ENCODE results near the gene TBC1D1. TPM values are rescaled to one million over a fixed set of nuclear protein-coding genes. Genes with fewer than 3 reads are reported as not detected.

Gene TBC1D1
- total RNA-seq, 1 donor from 2014 or later = 131 TPM

GRCh38 chr4:38082021-38082420 lies 191.1 kb downstream of the TBC1D1 start:
- DNase-seq = no peak

DNA sequence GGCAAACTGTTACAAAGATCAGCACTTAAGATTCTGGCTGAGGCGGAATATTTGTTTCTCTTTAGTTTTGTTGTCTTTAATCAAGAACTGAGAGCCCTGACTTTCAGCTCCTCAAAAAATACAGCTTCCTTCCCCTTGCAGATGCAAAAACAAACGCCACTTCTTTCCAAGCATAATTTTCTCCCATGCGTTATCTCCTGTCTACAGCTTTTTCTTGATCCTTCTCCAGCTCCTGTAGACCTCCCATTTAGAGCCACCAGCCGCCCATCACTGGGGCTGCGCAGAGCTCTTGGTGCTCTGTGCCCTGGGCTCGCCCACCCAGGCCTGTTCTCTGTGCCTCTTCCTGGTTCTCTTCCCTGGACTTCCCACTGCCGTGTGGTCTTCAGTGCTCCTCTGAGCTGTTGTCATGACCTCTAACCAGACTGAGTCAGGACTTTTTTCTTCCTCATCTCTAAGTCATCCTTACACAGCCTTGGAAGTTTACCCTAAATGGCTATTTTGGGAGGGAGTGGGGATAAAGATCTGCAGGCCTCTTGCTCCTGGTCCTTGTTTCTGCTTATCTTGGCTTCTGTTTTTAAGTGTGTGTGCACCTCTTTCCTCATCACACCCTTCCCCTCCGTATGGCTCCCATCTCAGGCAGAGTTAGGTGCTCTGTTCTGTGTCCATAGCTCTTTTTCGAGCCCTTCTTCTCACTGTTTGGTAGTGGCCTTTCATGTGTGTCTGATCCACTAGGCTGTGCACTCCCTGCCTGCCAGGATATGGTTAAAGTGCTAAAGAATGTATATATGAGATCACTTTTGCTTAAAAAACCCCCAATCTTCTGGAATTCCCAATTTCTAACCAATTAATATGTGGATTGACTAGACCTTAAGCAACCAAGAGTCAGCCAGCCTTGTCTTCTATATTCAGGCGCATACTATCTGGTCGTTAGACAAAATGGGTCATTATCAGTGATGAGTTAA lies 191.8 kb downstream of the TBC1D1 start:
- DNase-seq = no peak

DNA sequence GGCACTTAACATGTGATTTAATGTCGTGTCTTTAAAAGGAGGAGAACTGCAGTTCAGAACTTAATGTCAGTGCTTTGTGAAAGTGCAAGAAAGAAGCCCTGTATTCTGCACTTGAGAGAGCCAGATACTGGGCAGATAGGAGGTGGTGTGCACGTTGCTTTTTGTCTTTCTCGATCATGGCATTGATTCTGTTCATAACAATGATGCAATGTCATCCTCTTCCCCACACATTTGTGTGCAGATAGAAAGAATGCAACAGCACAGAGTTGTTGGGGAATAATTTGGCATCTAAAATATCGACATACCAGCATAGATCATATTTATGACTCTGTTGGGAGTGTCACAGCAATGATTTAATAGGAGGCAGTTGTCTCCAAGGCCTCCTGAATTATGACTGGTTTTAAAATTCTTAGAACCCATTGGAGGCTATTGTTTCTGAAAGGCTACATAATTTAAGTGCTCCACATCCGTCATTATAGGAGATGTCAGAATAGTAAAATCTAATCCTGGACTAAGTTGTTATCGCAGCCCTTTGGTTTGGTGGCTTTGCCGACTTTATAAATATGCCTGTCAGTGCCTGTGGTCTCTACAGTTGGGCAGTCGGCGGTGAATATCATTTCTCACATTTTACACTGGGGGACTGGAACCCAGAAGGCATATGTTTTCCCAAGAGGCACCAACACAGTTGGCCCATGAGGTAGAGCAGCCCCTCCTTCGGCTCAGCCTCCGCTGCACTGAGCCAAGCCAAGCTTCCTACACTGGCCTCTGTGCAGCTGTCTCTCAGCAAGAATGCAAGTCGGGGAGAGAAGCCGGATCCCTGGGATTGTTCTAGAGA lies 194.2 kb downstream of the TBC1D1 start:
- no peak for DNase-seq

DNA sequence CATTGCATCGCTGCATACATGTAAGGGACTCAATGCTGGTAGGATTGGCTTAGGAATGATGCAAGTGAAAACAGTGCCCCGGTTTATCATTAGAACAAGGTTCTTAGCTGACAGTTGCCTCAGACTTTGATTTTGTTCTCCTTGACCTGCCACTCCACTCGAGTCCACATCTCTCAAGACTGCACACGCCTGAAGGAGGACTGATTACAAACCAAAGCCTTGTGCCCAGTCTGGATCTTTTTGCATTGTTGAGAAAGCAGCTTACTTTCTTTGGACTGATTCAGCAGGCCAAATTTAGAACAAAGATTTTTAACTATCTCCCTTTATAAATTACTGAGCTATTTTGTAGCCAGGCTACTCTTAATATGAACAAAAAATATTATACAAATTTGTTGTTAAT lies 194.9 kb downstream of the TBC1D1 start:
- no peak for DNase-seq

DNA sequence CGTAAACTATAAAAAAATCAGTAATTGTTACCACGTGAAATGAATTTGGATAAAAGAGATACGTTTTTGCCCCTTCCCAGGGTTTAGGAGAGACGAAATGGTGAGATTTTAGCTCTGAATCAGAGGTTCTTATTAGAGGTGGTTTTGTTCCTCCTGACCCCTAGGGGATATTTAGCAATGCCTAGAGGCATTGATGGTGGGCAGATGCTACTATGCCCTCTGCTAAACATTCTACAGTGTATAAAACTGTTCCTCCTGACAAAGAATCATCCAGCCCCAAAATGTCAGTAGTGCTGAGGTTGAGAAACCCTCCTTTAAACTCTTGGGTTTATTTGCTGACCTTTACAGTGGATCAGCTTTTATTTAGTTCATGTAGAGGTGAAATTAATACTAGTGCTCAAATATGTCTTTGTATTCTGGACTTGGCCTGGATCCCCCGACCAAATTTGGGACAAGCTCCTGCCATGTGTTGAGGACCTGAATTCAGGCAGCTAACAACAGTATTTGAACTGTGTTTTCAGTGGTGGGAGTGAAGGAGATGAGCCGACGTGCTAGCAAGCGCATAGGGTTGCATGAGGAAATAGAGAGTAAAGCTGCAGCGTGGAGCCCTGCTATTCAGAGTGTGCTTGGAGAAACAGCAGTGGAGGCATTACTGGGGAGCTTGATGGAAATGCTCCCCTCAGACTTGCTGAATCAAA lies 195.4 kb downstream of the TBC1D1 start:
- DNase-seq = no peak

DNA sequence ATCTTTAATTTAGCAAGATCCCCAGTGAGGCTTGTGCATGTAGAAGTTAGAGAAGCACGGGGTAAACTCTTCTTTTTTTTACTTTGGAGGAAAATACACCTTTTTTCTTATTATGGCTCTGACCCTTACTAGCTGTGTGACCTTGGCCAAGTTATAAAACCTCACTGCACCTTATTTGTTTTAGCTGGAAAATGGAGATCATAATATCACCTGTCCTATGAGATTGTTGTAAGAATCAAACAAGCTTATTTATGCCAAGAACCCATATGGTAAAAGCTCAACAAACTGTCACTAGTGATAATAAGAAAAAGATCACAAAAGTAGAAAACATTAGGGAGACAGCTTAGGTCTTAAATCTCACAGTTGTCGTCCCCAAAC lies 196.0 kb downstream of the TBC1D1 start:
- DNase-seq = no peak

- DNase-seq = no peak
These were observed 197.4 kb downstream of the TBC1D1 start for GRCh38 chr4:38088321-38088720.

- DNase-seq = no peak
These were observed 199.1 kb downstream of the TBC1D1 start for GRCh38 chr4:38089961-38090360.

GRCh38 chr4:38090455-38091246 lies 199.8 kb downstream of the TBC1D1 start:
- no peak for DNase-seq

DNA sequence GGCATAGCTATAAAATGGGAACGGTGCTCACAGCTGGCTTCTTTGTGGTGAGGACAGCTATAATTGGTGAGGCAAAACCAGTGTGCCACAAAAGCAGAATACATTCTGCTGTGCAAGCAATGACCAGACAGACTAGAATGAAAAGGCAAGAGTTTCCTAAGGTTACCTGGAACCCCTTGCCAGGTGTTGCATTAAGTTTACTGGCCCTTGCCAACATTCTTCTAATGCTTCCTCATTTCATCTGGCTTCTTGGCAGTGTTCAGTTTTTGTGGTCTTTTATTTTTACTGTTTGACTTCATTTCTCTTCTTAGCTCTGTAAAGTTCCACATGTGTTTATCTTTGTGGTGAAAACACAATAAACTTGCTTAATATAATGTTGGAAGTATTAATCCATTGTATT lies 200.8 kb downstream of the TBC1D1 start:
- no peak for DNase-seq

DNA sequence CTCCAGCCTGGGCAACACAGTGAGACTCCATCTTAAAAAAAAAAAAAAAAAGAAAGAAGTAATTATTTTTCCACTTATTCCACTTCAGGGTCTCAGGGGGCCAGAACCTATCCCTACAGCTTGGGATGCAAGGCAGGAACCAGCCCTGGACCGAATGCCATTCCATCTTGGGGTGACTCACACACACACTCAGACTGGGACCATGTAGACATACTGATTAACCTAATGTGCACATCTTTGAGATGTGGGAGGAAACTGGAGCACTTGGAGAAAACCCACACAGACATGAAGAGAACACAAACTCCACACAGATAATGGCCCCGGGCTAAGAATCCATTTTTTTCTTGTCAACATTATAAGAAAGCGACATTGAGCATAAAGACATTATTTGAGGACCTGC lies 201.8 kb downstream of the TBC1D1 start:
- no peak for DNase-seq

- no peak for DNase-seq
These were observed 203.5 kb downstream of the TBC1D1 start for GRCh38 chr4:38094419-38094818.

- no peak for DNase-seq
These were observed 204.8 kb downstream of the TBC1D1 start for GRCh38 chr4:38095691-38096090.

DNA sequence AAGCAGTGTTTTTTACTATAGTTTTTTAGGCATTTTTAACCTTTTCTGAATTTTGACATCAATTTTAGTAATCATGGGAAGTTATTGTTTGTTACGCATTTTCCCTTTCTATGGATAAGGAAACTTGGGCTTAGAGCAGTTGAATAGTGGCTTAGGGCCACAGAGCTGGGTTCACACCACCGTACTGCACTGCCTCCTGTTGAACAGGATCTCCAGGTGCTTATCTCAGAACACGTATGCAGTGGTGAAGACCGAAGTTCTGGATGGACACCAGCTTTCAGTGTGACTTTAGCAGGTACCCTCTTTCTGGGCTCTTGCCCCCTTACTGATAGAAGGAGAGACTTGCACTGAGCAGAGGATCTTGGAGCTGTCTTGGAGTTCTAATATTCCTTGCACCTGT lies 206.9 kb downstream of the TBC1D1 start:
- DNase-seq = no peak

DNA sequence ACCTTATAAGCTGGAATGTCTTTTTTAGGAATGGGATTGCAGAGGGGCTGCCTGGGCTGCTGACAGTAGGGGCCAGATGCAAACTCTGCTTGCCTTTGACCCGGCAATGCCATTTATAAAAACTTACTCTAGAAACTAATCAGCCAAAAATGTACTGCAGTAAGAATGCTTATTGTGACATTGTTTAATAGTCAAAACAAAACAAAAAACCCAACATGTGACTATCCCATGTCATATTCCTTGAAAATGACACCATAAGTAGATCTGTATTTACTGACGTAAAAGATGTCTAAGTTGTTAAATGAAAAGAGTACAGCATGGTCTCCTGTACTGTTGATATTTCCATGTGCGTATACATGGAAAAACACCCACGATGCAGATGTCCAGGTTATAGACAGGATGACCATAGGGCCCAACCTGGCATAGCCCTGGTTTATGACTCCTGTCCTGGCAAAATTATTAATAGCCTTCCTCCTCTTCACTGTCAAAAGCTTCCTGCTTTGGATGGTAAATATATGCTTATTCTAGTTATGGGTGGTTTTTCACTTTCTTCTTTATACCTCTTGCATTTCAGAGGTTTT lies 208.2 kb downstream of the TBC1D1 start:
- no peak for DNase-seq

DNA sequence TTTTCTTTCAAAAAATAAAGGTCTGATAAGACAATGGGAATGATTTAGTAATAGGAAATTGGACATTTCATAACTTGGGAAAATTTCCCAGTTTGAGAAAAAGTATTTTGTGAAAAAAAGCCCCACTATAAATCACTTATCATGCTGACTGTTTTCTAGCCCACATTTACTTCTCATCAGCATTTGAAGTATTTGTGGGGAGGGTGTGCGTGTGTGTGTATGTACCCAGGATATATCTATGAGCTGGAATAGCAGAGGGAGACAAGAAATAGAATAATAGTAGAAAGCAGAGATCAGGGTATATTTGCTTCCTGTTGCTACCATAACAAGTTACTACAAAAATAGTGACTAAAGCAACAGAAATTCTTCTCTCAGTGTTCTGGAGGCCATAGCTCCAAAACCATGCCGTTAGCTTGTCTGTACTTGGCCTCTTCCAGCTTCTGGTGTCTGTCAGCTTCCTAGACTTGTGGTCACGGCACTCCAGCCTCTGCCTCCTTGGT lies 209.1 kb downstream of the TBC1D1 start:
- DNase-seq = peak; percentile 62

DNA sequence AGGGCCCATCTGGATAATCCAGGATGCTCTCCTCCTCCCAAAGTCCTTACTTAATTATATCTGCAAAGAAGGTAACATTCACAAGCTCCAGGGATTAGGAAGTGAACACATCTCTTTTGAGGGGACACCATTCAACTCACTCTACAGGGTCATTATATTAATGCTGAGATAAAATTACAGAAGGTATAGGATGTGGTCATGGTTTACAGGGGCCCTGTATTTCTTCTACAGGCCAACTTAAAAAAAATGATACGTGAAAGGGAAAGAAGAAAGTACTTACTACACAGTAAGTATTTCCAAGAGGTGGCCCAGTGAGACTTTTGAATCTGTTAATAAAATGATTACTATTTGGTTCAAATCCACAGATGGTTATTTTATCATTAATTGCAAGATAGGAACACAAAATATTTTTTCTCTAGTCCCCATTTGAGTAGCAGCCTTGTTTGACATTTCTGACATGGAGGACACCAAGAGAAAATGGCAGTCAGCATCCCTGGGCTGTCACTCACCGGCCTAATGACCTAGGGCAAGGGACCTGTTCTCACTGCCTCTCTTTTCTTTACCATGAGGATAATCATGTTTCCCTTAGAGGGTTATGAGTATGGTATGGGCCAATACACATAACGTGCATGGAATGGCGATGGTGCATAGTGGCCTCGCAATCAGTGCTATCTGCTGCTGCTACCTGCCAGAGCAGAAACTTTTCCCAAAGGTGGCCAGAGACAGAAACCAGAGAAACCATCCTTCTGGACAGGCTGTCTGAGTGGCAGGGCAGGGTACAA lies 209.8 kb downstream of the TBC1D1 start:
- no peak for DNase-seq

- no peak for DNase-seq
These were observed 210.7 kb downstream of the TBC1D1 start for GRCh38 chr4:38101563-38101962.

DNA sequence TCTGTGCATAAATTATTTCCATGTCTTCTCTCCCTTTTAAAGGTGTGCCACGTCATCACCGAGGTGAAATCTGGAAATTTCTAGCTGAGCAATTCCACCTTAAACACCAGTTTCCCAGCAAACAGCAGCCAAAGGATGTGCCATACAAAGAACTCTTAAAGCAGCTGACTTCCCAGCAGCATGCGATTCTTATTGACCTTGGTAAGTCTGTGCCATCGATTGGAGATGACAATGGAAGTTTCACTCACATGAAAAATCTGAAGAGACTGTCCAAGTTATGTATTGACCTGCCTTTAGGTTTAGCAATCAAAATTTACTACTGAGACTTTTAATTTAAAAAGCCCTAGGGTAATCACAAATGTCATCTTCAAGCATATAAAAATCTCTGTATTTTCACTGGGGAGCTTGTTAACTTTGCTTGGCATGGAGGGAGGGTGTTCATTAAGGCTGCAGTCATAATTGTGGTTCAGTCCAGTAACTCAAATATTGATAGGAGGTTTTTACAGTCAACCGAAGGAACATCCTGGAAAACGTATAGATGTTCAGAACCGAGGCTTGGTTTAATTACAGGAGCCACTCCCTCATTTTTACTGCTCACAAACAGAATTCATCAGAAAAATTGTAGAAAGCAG lies 212.2 kb downstream of the TBC1D1 start:
- DNase-seq = no peak

GRCh38 chr4:38105475-38106220 lies 214.8 kb downstream of the TBC1D1 start:
- no peak for DNase-seq
